Gastrocnemius medialis (tissue), 4 donors: Measurements from ENCODE around the gene EXD3. TPM values are rescaled to one million over a fixed set of nuclear protein-coding genes. Genes with fewer than 3 reads are reported as not detected.
A peak's percentile ranks its signal among the peaks of the same experiment; 100 is the strongest.

ENCODE experiments used
- ATAC-seq, 2 donors: fragments of 150-250 bp; one replicate each; pipeline ENCODE4 v1.9.1; 2016
- DNase-seq, 2 donors: peaks; one replicate each; pipeline ENCODE4 v3.0.0-alpha.2; 2019
- H3K27ac ChIP-seq, 4 donors: fragments of 200-600 bp; sonication (generic); 1 replicate in 1 of 4; 2 replicates in 3 of 4; pipeline ENCODE4 v1.5.1; 2016 to 2018; ENCODE audit warnings: mild to moderate bottlenecking in 2 of 4, moderate library complexity in 1 of 4
- H3K27me3 ChIP-seq, 3 donors: fragments of 200-600 bp; sonication (generic) in 2 of 3; 1 replicate in 1 of 3; 2 replicates in 2 of 3; pipeline versions ENCODE4 v1.5.1 to v1.6.0; 2016 to 2019; ENCODE audit warnings: mild to moderate bottlenecking in 1 of 3, moderate library complexity in 1 of 3
- H3K36me3 ChIP-seq, 2 donors: fragments of 200-600 bp; sonication (generic) in 1 of 2; one replicate each; pipeline ENCODE4 v1.5.1; 2017 to 2018
- H3K4me1 ChIP-seq, 2 donors: fragments of 200-600 bp; sonication (generic) in 1 of 2; one replicate each; pipeline ENCODE4 v1.5.1; 2016 to 2017; ENCODE audit warnings: mild to moderate bottlenecking in 2 of 2
- H3K4me3 ChIP-seq, 4 donors: fragments of 200-600 bp; sonication (generic) in 3 of 4; 1 replicate in 1 of 4; 2 replicates in 3 of 4; pipeline ENCODE4 v1.5.1; 2016 to 2019; ENCODE audit warnings: mild to moderate bottlenecking in 2 of 4
- H3K9me3 ChIP-seq, 3 donors: fragments of 200-600 bp; sonication (generic) in 2 of 3; 1 replicate in 1 of 3; 2 replicates in 2 of 3; pipeline ENCODE4 v1.5.1; 2016 to 2019
- POLR2A ChIP-seq, 2 donors: fragments of 450-650 bp; IDR thresholded peaks; one replicate each; pipeline ENCODE4 v1.6.1; 2017; ENCODE audit warnings: antibody characterized with exemption in 2 of 2, mild to moderate bottlenecking in 2 of 2, moderate library complexity in 2 of 2
- in situ Hi-C, 4 donors: fragments of 200-750 bp; cut with MboI; loops; one replicate each; pipeline versions ENCODE4 v1.15.0 to v1.8.0; 2017; ENCODE audit warnings: low sequenced_read_pairs in 4 of 4
- intact Hi-C: fragments of 100-400 bp; cut with DNase I; formaldehyde crosslinking; loops from one replicate; pipeline ENCODE4 v1.15.1; 2023; ENCODE audit warnings: low total_unique reads
- total RNA-seq, 4 donors: library from RNA; depleted of rRNA; stranded (reverse); fragments of >200 nt; gene quantifications; one replicate each; pipeline versions ENCODE4 v1.1.0 to v1.2.3, GENCODE V29; 2016
- TF ChIP-seq, protein P1 (sequence below), 5 experiments: fragments of 450-650 bp in 3 of 5; fragments of 200-600 bp in 2 of 5; sonication (generic) in 2 of 5; IDR thresholded peaks in 4 of 5; conservative IDR thresholded peaks in 1 of 5; 1 replicate in 4 of 5; 2 replicates in 1 of 5; pipeline ENCODE4 v1.5.1; 2016 to 2019; ENCODE audit warnings: antibody characterized with exemption in 5 of 5, mild to moderate bottlenecking in 3 of 5, moderate library complexity in 3 of 5

The EXD3 gene
- total RNA-seq, 4 donors from 2014 or later: 4.8 to 12.5 (median 6.4) TPM

DNA sequence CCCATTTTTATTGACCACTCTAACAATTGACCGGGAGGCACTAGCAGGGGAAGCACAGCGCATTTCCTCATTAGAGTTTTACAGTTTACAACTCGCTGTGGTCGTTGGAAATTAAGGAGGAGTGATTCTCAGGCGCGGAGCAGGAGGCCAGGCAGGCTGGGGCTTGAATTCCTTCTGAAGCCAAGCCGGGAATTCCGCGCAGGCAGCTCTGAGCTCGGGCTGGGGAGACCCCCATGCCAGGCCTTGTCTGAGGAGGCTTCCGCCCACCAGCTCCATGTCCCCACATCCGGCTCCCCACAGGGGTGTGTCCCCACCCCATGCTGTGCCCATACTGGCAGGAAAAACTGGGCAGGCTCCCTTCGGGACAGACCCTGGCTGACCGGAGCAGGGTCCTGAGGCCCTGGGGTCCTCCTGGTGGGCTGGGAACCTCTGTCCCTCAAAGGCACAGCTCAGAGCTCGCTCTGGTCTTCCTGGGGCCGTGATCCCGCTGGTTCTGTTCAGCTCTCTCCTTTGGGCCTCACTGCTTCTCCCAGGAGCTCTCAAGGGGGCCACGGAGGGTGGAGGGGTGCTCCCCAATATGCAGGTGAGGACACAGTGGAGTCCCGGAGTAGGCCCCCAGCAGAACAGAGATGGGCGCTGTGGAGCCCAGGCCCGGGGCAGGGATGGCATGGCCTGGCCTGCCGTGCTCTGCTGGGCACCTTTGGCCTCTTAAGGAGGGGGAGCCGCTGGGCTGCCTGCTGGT is 119.6 kb downstream of the EXD3 start:
- peak overlapping the region; percentile 60 to 81 (median 72) for H3K27ac ChIP-seq
- H3K4me3 ChIP-seq: peak overlapping the region in 3 of 4 donors; percentile 43 to 55 (median 47)
- no peaks in the 10 kb centered on the region for H3K36me3 ChIP-seq
- TF ChIP-seq, protein P1, sequence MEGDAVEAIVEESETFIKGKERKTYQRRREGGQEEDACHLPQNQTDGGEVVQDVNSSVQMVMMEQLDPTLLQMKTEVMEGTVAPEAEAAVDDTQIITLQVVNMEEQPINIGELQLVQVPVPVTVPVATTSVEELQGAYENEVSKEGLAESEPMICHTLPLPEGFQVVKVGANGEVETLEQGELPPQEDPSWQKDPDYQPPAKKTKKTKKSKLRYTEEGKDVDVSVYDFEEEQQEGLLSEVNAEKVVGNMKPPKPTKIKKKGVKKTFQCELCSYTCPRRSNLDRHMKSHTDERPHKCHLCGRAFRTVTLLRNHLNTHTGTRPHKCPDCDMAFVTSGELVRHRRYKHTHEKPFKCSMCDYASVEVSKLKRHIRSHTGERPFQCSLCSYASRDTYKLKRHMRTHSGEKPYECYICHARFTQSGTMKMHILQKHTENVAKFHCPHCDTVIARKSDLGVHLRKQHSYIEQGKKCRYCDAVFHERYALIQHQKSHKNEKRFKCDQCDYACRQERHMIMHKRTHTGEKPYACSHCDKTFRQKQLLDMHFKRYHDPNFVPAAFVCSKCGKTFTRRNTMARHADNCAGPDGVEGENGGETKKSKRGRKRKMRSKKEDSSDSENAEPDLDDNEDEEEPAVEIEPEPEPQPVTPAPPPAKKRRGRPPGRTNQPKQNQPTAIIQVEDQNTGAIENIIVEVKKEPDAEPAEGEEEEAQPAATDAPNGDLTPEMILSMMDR (IDR thresholded peaks at IDR 0.05 in 4 of 5, conservative IDR thresholded peaks at IDR 0.05 in 1 of 5): no peak
- TF ChIP-seq POLR2A (IDR thresholded peaks at IDR 0.05): no peak
- peaks cover 44 to 49% (median 47%) of the 10 kb centered on the region in 3 donors for H3K27me3 ChIP-seq
- in situ Hi-C loops (no loop called here), intact Hi-C loops (no loop called here)
- DNase-seq (no peak), ATAC-seq (no peak)
- no peaks in the 10 kb centered on the region for H3K9me3 ChIP-seq
- H3K4me1 ChIP-seq: peaks cover 22 to 33% of the 10 kb centered on the region in 2 donors

DNA sequence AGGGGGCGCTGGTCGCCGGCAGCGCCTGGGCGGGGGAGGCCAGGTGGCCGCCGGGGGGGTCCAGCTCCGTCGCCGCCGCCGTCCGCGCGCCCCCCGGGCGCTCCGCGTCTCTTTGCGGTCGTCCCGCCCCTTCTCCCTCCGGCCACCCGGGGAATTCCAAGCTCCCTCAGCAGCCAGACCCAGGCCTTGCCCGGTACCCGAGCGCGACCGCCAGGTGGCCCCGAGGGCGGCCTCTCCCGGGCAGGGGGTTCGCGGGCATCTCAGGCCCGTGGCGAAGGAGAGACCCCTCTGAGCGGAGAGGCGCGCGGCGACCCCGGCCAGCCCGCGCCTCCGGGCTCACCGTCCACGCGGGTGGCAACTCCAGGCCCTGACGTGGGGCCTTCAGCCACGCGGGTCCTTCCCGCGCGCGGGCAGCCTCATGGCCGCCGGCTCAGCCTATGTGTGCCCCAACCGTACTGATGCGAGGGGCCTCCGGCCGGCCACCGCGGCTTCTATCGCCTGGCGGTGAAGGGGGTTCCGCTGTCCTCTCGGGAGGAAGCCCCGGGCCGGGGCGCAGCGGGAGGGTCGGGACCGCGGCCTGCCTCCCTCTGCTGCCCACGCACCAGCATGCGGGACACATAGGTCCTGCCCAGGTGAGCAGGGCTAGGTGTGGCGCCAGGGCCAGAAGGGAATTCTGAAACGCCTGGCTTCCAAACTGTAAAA is 120.4 kb downstream of the EXD3 start:
- Histone ChIP-seq H3K27me3 (peaks cover 47 to 52% (median 51%) of the 10 kb centered on the region in 3 donors), H3K36me3 (no peaks in the 10 kb centered on the region), H3K9me3 (no peaks in the 10 kb centered on the region), H3K27ac (peak overlapping the region; percentile 60 to 81 (median 72)), H3K4me1 (peaks cover 22 to 33% of the 10 kb centered on the region in 2 donors), H3K4me3 (peak overlapping the region; percentile 43 to 55 (median 47))
- intact Hi-C loops (no loop called here), in situ Hi-C loops (no loop called here)
- ATAC-seq (peak; percentile 3 to 11), DNase-seq (no peak)
- TF ChIP-seq, protein P1 (IDR thresholded peaks at IDR 0.05 in 4 of 5, conservative IDR thresholded peaks at IDR 0.05 in 1 of 5): peak in 4 of 5 experiments; percentile 24 to 55 (median 43)
- no peak for TF ChIP-seq POLR2A (IDR thresholded peaks at IDR 0.05)

DNA sequence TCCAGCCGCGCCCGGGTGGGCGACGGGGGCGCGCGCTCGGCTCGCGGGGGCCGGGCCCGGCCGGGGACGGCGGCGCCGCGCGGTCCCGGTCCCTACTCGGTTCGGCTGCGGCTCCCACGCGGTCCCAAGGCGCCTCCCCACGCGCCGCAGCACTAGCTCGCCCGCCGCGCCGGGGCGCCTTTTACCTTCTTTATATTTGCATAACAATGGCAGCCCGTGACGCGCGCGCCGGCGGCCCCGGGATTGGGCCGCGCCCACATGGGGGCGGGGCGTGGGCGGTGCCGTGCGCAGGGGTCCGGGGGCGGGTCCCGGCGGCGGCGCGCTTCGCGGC is 120.9 kb downstream of the EXD3 start, which contains the start of gene NRARP:
TSS of gene NRARP (minus strand) at position 154 of the 331 bp plus-strand sequence. CDS start 343 bp downstream, outside the sequence.
- intact Hi-C loops: no loop called here
- DNase-seq (peak; percentile 28 to 50), ATAC-seq (peak; percentile 46 to 56)
- TF ChIP-seq, protein P1 (IDR thresholded peaks at IDR 0.05 in 4 of 5, conservative IDR thresholded peaks at IDR 0.05 in 1 of 5): no peak
- TF ChIP-seq POLR2A (IDR thresholded peaks at IDR 0.05): peak; percentile 64 to 82
- Histone ChIP-seq H3K4me3 (peak within 1 kb of the TSS; percentile 44 to 61 (median 55)), H3K9me3 (no peaks in the 10 kb centered on the region), H3K27ac (peak within 1 kb of the TSS; percentile 60 to 81 (median 80)), H3K27me3 (peaks cover 45 to 56% (median 51%) of the 10 kb centered on the region in 3 donors), H3K4me1 (peaks cover 22 to 28% of the 10 kb centered on the region in 2 donors), H3K36me3 (no peaks in the 10 kb centered on the region)
- in situ Hi-C loops: no loop called here

DNA sequence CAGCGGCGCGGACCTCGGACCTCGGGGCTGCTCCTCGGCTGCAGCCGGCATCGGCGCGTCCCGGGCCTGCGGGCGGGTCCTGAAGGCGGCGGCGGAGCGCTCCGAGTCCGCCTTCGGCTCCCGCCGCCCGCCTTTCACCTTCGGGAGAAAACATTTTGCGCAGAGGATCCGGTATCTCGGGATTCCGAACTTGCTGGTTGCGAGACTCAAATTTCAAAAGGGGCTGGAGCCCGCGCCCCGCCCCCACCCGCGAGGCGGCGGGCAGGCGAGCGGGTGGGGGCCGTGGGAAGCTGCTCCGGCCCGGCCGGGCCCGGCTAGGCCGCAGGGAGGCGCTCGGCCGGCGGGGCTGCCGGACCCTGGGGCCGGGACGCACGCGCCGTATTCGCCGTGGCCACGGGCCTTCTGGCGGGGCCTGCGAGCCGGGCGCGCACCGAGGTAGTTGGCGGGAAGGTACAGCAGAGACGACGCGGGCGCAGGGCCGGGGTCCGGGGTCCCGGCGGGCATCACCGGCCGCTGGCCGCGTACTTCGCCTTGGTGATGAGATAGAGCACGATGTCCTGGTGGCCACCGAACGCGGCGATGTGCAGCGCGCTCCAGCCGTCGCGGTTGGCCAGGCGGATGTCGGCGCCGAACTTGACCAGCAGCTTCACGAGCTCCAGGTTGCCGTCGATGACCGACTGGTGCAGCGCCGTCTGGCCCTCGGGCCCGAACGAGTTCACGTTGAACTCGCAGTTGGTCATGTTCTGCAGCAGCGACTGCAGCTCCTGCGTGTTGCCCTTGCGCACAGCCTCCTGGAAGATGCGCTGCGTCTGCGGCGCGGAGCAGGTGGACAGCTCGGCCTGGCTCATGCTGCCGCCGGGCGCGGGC is 121.6 kb downstream of the EXD3 start:
- H3K27ac ChIP-seq: peak overlapping the region; percentile 27 to 81 (median 78)
- ATAC-seq: no peak
- TF ChIP-seq POLR2A (IDR thresholded peaks at IDR 0.05): no peak
- TF ChIP-seq, protein P1 (IDR thresholded peaks at IDR 0.05 in 4 of 5, conservative IDR thresholded peaks at IDR 0.05 in 1 of 5): peak in 2 of 5 experiments; percentile 20 to 37
- H3K27me3 ChIP-seq: peaks cover 45 to 54% (median 50%) of the 10 kb centered on the region in 3 donors
- peaks cover 20 to 22% of the 10 kb centered on the region in 2 donors for H3K4me1 ChIP-seq
- in situ Hi-C loops (no loop called here), intact Hi-C loops (no loop called here)
- H3K36me3 ChIP-seq: no peaks in the 10 kb centered on the region
- H3K9me3 ChIP-seq: no peaks in the 10 kb centered on the region
- DNase-seq: no peak
- peak overlapping the region; percentile 44 to 61 (median 52) for H3K4me3 ChIP-seq
